NCI-H774 (cell line): Measurements from ENCODE around the gene CDKN2B-AS1.

Experiments used
- DNase-seq: peaks from one replicate; lab custom pipeline; 2025; lab: John Stamatoyannopoulos, UW

The CDKN2B-AS1 gene

GRCh38 chr9:22118810-22119521, 124.4 kb downstream of the CDKN2B-AS1 start:
- no peak for DNase-seq

- no peak for DNase-seq
These were observed 125.0 kb downstream of the CDKN2B-AS1 start for GRCh38 chr9:22119522-22120158.

DNA sequence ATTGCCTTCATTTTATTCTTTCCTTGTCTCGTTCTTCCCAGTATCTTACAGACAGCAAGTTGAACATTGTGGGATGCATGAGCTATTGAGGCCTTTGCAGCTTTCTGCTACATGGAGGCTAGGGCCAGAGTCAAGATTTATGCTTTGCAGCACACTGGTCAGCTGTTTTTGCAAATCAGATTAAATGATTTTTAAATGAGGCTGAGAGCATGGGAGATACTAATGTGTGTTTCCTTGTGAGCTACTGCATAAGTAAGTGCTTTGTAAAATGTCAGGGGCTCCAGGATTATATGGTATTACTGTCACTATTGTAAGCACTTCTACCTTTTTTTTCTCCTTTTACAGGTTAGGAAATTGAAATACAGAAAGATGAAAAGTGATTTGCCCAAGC, 125.6 kb downstream of the CDKN2B-AS1 start:
- DNase-seq = no peak

DNA sequence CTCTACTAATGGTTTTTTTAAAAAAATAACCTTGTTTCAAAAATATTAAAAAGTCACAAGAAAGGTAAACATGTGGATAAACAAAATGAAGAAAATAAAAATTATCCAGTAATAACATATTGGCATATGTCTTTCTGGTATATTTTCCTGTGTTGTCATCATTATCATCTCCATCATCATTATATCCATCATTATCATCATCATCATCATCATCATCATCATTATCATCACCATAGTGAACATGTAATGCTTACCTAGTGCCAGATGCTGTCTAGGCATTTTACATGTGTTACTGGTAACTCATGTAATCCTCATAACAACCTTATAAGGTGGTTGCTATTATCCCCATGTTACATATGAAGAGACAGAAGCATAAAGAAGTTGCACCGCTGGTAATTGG, 126.0 kb downstream of the CDKN2B-AS1 start:
- DNase-seq = no peak

GRCh38 chr9:22124263-22125011, 129.8 kb downstream of the CDKN2B-AS1 start:
- DNase-seq = no peak

DNA sequence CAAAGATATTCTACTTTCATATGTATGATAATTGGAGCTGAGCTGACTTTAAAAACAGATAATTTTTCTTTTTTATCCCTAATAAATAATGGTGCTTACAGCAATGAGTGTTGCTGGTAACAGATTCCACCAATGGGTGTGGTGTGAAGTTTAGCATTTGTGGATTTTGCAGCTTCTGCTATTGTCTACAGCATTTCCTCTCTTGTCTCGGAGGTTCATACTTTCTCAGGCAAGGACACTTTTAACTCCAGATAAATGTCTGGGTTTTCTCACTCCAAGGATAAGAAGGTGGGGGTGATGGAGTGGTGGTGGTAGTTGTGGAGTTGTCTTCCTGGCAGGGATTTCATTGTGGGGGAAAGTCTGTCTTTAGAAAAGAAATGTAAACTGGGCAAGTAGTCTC, 134.5 kb downstream of the CDKN2B-AS1 start:
- DNase-seq = no peak

- DNase-seq = no peak
These were observed 135.0 kb downstream of the CDKN2B-AS1 start for GRCh38 chr9:22129633-22130032.

- no peak for DNase-seq
These were observed 137.2 kb downstream of the CDKN2B-AS1 start for GRCh38 chr9:22131817-22132216.

- no peak for DNase-seq
These were observed 139.8 kb downstream of the CDKN2B-AS1 start for GRCh38 chr9:22134390-22134789.

GRCh38 chr9:22136461-22137096, 142.0 kb downstream of the CDKN2B-AS1 start:
- no peak for DNase-seq

- no peak for DNase-seq
These were observed 144.5 kb downstream of the CDKN2B-AS1 start for GRCh38 chr9:22138956-22139660.

- DNase-seq = peak; percentile 15
These were observed 147.3 kb downstream of the CDKN2B-AS1 start for GRCh38 chr9:22141908-22142307.

DNA sequence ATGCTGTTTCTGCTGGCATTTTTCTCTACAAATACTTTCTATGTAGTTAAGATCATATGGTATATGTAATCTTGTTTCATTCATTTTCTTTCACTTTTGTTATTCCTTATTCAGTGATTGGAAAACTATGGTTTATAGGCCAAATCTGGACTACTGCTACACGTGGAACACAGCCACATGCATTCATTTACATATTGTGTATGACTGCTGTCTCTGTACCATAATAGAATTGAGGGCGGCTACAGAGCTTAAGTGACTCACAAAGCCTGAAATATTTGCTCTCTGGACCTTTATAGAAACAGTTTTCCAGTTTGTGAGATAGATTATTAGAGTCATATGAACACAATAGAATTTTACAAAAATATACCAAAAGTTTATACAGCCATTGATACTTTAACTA, 148.1 kb downstream of the CDKN2B-AS1 start:
- DNase-seq = no peak

- DNase-seq = no peak
These were observed 149.4 kb downstream of the CDKN2B-AS1 start for GRCh38 chr9:22143799-22144625.

GRCh38 chr9:22146604-22147003, 152.0 kb downstream of the CDKN2B-AS1 start:
- DNase-seq = no peak

DNA sequence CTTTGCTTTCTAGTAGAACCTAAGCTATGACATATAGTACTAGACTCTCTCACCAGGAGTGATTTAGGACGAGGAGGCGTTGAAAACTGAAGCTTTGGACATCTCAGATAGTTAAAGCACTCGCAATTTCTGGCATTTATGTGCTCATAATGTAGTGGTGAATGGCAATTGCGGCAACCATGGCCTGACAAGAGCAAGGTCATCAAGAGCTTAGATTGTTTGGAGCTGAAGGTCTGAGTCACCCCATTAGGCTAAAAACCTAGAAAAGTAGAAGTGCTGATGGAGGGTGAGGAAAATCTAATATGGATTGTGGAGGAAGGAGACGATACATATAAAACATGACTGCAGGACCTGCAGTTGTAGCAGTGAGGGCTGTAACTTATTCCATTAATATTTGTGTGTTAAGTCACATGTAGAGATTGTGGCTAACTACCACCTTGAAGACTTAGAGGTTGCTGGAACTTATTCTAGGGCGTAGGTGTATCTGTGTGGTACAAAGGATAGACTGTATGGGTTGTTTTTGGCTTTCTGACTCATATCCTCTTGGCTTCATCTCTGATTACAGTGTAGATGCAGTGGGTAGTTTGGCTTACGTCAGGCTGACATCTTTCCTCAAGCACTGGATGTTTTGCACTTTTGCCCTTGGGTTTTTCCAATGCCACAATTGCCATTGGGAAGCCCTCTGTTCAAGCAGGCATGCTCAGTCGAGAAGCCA, 153.4 kb downstream of the CDKN2B-AS1 start:
- no peak for DNase-seq

DNA sequence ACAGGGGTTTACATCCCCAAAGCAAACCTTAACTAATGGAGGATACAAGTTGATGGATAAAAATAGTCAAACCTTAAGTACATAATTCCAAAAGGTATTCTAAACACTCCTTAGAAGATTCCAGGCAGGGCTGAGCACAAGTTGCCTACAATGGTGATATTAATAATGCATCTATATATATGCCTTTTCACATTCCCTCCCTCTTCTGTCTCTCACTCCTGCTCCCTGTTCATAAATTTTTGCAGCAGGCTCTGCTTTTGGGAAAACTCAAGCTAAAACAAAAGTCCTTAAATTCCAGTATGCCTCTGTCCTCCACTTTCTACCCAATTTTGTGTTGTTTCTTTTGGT, 153.9 kb downstream of the CDKN2B-AS1 start:
- DNase-seq = no peak

GRCh38 chr9:22148876-22149637, 154.5 kb downstream of the CDKN2B-AS1 start:
- no peak for DNase-seq

- DNase-seq = no peak
These were observed 159.5 kb downstream of the CDKN2B-AS1 start for GRCh38 chr9:22154064-22154463.

GRCh38 chr9:22156586-22156985, 162.0 kb downstream of the CDKN2B-AS1 start:
- DNase-seq = no peak
